GM18519 (cell line): Measurements from ENCODE around the gene AKR1A1.
"Not testable (repeated sequence)": the region's sequence is repeated elsewhere in the genome, so short reads cannot be mapped to it uniquely, and the experiment has no call there.

Source experiments
- ATAC-seq: cut with Tn5 transposase; IDR thresholded peaks from one replicate; pipeline ENCODE4 v1.9.1; 2021; ENCODE audit warnings: mild to moderate bottlenecking, moderate library complexity; ENCODE audit not compliant: unreplicated experiment, low FRiP score

The AKR1A1 gene

DNA sequence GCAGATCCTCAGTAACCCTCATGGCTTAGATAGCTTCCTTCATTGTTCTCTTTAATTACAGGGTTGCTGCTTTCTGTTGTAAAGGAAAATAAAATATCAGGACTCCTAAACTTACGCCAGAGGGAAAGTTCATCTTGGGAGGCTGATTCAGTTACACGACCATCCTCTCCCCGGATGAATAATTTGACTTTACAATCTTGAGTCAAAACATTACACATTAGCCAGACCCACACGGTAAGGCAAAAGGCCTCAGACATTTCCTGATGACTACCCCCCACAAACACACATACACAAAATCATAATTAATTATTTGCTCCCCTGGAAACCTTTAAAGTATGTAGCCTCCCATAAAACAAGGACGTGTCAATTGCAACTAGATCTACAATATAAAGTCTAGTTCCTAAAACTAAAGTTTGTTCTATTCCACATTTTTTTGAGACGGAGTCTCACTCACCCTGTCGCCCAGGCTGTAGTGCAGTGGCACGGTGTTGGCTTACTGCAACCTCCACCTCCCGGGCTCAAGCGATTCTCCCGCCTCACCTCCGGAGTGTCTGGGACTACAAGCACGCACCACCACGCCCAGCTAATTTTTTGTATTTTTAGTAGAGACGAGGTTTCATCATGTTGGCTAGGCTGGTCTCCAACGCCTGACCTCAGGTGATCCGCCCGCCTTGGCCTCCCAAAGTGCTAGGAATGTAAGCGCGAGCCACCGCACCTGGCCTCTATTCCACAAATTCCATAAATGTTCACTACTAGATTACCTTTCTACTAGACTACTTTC lies 28.1 kb upstream of the AKR1A1 start:
- ATAC-seq: no peak

DNA sequence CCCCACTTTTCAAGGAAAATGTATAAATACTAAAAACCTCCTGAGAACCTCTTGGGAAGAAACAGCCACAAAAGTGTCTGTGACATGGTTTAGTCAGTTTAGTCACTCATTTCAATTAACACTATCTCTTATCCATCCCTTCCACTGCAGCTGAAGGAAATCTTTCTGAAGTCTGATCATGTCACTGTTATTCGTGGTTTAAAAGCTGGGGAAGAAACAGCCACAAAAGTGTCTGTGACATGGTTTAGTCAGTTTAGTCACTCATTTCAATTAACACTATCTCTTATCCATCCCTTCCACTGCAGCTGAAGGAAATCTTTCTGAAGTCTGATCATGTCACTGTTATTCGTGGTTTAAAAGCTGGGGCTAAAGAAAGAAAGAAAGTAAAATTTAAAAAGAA lies 27.1 kb upstream of the AKR1A1 start:
- ATAC-seq: not testable (repeated sequence)

DNA sequence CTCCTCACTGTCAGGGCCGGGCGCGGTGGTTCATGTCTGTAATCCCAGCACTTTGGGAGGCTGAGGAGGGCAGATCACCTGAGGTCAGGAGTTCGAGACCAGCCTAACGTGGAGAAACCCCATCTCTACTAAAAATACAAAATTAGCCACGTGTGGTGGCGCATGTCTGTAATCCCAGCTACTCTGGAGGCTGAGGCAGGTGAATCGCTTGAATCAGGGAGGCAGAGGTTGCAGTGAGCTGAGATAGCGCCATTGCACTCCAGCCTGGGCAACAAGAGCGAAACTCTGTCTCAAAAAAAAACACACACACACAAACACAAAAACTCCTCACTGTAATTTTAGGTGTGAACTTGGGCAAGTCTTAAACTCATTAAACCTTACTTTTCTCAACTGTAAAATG lies 26.7 kb upstream of the AKR1A1 start:
- ATAC-seq: not testable (repeated sequence)

DNA sequence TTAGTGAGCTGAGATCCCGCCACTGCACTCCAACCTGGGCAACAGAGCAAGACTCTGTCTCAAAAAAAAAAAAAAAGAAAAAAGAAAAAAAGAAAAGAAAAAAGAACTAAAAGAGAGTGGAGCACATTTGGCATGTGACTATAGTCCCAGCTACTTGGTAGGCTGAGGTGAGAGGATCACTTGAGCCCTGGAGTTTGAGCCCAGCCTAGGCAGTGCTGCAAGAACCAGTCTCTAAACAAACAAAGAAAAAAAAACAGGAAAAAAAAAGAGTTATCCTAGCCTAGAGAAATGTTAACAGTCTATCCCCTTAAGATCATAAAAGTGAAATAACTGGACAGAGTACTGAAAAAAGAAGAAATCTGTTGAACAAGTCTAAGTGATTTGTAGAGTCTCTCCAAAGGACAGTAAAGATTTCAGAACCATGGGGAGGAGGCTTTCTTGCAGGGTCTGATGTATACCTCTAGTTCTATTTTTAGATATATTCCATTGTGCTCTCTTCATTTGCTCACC lies 24.4 kb upstream of the AKR1A1 start:
- ATAC-seq: no peak

DNA sequence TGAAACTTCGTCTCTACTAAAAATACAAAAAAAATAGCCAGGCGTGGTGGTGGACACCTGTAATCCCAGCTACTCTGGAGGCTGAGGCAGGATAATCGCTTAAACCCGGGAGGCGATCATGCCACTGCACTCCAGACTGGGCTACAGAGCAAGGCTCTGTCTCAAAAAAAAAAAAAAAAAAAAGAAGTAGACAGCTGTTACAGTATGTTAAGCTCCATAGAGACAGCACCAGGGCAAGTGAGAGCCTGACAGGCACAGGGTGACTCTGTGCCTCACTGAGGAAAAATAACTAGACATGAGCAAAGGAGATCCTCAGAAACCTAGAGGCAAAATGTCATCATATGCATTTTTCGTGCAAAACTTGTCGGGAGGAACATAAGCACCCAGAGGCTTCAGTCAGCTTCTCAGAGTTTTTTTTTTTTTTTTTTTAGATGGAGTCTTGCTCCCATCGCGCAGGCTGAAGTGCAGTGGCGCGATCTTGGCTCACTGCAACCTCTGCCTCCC lies 19.9 kb upstream of the AKR1A1 start:
- no peak for ATAC-seq

DNA sequence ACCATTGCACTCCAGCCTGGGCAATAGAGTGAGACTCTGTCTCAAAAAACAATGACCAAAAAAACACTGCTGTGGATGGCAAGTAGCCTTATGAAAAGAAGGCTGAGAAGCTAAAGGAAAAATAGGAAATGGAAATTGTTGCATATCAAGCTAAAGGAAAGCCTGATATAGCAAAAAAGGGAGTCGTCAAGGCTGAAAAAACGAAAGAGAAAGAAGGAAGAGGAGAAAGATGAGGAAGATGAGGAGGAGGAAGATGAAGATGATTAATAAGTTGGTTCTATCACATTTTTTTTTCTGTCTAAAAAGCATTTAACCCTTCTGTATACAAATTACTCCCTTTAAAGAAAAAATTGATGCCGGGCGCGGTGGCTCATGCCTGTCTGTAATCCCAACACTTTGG lies 18.8 kb upstream of the AKR1A1 start:
- no peak for ATAC-seq

DNA sequence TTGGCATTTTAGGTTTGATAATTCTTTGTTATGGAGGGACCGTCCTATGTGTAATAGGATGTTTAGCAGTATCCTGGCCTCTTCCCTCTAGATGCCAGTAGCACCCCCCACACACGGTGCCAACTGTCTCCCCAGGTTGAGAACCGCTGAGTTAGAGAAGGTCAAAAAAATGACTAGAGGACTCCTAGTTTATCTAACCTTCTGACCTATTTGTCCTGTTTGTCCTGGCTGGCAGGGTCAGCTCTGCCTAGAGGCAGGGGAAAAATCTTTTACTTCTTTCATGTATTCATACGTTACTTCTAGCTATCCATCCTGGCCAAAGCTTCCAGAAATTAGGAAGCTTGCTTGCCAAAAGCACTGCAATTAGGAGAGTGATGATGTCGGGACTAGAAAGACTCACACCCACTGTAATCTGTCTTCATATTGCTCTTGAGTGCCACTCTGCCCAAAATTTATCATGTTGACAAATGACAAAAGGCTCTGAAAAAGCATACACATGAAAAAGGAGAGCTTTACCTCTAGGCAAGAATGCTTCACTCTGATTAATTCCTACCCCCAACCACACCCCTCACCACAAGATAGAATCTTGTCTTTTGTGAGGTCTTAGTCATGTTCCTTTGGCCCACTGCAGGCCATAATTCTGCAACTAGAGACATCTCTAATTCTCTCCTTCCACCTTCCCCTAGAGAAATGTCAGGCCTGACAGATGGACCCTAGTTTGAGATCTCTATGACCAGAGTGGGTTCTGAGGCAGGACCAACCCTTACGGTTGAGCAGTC lies 14.4 kb upstream of the AKR1A1 start:
- ATAC-seq: no peak

DNA sequence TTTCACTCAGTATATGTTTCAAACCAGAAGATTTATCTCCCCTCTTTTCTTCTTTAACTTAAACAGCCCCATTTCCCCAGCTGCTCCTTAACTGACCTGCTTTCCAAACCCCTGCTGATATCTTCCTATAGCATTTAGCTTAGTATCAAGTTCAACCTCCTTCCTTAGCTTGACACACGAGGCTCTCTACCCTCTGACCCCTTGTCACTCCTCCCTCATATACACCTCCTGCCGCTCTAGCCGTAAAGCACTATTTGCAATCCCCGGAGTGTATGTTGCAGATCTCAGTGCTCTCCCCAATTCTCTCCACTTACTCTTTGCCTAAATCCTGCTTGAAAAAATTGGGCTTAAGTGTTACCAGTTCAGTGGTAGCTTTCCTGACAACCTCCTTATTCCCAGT lies 13.7 kb upstream of the AKR1A1 start:
- ATAC-seq: no peak

DNA sequence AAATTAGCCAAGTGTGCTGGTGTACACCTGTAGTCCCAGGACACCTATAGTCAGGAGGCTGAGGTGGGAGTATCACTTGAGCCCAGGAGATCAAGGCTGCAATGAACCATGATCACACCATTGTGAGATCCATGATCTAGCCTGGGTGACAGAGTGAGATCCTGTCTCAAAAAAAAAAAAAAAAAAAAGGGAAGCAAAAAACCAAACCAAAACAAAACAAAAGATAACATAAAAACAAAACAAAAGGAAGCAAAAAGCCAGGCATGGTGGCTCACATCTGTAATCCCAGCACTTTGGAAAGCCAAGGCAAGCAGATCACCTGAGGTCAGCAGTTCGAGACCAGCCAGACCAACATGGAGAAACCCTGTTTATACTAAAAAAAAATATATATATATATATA lies 9.4 kb upstream of the AKR1A1 start:
- no peak for ATAC-seq

DNA sequence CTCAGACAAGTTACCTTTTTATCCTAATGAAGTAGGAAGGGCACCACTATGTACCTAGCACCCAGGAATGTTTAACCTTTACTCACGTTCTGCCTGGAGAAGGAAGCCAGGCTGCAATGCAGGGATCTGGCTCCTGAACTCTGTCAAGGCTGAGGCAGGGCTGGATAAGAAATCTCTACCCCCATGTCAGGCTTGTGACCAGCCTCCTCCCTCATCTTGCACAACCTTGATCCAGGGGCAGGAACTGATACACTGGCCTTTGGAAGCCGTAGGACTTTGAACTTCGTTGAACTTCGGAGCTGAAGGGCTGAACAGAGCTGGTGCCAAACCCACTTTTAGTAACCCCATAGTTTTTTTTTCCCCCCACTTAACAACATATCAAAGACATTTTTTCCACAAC lies 8.0 kb upstream of the AKR1A1 start:
- ATAC-seq: no peak

DNA sequence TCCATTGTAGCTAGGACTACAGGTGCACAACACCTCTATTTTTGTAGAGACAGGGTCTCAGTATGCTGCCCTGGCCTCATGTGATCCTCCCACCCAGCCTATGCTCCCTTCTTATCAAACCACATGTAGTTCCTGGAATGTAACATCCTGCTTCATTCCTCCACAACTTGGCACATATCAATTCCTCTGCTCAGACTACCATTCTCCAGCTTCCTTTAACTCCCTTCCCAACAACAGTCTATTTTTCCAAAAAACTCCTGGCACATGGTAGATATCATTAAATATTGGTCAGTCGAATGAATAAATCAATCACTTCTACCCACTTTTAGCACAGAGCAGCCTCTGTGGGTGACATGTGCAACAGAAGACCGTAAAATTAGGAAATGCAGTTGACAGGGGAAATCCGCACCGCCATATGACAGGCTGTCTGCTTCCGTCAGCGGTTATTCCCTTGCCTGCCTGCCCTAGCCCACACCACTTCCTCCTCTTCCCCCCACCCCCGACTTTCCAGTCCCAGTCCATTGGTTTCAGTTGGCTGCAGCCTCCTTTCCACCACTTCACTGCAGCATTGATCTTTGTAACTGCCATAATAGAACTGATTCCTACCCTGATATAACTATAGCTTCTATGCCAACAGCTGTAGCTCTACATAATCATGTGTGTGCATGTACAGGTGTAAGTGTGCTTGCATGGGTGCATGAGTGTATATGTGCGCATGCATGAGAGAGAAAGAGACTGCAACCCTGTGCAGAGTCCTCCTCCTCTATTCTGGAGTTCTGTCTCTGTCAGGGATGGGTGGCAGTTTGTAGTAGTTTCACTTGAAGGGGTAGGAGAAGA lies 6.8 kb upstream of the AKR1A1 start:
- ATAC-seq: no peak

DNA sequence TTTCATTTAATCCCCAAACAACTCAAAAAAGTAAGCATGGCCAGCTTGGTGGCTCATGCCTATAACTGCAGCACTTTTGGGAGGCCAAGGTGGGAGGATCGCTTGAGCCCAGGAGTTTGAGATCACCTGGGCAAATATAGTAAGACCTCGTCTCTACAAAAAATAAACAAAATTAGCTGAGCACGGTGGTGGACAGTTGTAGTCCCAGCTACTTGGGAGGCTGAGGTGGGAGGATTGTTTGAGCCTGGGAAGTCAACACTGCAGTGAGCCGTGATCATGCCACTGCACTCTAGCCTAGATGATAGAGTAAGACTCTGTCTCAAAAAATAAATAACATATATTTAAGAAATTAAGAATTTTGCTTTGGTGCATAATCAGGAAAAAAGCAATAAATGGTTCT lies 6.1 kb upstream of the AKR1A1 start:
- no peak for ATAC-seq

DNA sequence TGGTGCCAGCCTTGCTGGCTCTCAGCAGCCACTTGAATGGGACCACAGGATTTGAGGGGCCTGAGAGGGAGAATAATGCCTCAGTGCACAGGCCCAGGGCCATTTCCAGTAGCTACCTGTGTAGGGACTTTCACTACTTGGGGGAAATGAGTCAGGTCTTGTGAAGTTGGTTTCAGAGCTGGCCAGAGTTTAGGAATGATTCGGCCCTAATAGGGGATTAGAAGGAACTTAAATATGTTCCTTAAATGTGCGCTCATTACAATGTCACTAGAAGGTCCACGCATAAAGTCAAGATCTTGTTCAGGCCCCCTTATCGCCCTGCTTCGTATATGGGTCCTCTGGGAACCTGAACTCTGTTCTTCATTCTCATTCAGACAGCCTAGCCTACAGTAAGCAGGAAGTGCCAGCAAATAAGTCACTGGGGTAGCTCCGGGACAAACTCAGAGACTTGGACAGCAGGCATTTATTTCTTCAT lies 5.6 kb upstream of the AKR1A1 start:
- ATAC-seq: no peak

DNA sequence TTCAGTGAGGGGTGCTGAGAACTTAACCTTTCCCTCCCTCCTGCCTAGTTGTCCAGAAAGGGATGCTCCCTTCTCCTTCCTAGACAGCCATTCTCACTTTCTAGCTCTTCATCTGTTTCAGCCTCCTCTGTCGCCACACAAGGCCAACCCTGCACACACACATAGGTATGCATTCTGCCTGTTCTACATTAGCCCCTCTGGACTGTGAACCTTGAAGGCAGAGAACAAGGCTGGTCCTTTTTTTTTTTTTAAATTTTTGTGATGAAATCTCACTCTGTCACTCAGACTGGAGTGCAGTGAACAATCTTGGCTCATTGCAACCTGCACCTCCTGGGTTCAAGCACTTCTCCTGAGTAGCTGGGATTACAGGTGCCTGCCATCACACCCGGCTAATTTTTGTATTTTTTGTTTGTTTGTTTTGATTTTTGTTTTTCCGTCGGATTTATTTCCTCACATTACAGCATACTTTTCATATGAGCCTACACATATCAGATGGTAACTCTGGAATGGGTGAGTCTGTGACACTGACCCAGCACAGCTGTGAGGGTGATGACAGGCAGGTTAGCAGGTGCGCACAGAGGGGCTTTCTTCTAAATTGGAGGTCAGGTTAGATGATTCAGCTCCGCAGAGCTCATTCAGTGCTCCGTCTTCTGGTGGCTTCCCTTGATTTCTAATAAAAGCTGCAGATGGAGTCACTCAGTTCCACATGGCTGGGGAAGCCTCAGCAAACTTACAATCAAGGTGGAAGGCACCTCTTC lies 4.9 kb upstream of the AKR1A1 start:
- no peak for ATAC-seq

DNA sequence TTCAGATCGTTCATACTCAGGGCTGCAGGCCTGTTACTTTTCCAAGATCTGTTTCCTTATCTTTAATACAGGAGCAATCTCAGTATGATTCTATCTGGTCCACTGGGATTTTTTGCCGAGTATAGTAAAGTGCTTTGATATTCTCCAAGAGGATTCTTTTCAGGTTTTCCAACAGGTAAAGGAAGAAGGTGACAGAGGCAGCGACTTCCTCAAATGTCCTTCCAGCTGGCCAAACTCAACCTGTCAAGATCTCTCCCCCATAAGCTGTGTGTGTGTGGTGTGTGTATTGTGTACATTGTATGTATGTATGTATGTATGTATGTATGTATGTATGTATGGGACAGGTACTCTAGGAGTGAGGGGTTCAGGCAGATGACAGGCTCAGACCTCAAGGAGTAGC lies 1.1 kb downstream of the AKR1A1 start:
- no peak for ATAC-seq

DNA sequence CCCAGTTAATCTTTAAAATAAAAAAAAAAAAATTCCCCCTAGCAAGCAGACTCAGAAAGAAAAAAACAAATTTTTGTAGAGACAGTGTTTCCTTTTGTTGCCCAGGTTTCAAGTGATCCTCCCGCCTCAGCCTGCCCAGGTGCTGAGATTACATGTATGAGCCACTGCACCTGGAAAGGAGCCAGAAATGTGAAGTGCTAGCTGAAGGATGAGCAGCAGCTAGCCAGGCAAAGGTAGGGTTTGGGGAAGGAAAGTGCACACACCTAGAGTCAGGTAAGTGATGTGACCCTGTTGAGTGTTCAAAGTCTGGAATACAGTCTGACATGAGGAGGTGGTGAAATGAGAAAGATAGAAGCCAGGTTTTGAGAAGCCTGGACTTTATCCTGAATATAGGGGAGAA lies 1.7 kb downstream of the AKR1A1 start:
- no peak for ATAC-seq

DNA sequence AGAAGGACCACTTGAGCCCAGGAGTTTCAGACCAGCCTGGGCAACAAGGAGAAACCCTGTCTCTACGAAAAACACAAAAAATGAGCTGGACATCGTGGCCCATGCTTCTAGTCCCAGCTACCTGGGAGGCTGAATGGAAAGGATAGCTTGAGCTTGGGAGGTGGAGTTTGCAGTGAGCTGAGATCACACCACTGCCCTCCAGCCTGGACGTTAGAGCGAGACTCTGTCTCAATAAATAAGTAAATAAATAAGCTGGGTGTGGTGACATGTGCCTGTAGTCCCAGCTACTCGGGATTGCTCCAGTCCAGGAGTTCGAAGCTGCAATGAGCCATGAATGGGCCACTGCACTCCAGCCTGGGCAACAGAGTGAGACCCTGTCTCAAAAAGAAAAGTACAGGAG lies 3.6 kb downstream of the AKR1A1 start:
- ATAC-seq: no peak

DNA sequence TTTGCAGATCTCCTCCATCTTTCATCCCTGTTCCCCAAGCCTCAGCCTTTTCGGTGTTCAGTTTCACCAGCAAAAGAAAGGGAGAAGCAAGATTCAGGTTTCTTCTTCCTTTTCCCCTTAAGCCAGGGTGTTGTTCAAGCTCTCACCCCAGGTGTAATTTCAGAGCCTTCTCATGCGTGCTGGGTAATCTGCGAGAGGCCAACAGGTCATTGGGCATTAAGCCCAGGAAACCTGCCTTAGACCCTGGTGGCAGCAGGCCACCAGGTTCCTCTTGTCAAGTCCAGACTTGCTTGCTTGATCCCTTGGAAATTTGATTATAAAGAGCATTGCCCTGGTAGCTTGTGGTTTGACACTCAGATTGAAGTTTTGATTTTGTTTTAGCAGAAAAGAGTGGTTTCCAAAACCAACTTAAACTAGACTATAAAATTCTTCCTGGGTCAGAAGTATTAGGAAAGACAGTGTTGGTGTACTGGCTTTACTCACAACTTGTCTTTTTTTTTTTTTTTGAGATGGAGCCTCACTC lies 6.9 kb downstream of the AKR1A1 start:
- ATAC-seq: no peak

DNA sequence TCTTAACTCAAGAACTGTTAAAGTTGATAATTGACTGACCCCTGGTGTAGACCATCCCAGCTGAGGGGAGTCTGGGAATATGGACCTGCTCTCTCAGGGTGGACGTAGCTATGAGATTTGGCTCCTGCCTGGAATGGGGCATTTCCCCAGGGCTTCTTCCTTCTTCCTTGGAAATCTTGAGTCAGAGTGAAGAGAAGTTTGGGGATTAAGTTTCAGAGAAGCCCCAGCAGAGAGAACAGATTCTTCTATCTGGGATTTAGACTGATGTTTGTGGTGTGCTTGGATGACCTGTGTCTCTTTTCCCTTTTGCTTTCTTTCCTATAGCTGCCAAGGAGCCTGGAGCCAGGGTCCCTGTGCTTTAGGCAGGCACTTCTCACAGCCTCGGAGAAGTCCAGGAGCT lies 13.2 kb downstream of the AKR1A1 start:
- no peak for ATAC-seq

DNA sequence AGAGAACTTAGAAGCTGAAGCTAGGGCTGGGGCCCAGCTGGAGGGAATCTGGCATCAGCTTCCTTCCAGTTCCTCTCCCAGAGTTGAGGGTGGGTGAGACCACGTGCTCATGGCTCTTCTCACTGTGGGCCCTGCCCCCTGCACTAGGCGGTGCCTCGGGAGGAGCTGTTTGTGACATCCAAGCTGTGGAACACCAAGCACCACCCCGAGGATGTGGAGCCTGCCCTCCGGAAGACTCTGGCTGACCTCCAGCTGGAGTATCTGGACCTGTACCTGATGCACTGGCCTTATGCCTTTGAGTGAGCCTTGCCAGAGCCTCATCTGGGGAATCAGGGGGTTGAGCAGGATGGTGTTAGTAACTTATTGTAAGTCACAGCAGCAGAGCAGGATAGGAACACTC lies 16.1 kb downstream of the AKR1A1 start:
- no peak for ATAC-seq
